Keratinocyte (primary cell): ENCODE data around the gene RFPL3. TPM values are rescaled to one million over a fixed set of nuclear protein-coding genes. Genes with fewer than 3 reads are reported as not detected.

Experiments used
- DNase-seq: peaks from one replicate; pipeline ENCODE4 v3.0.0-alpha.2; 2011; ENCODE audit warnings: low read depth, missing footprints, low spot score
- FAIRE-seq: peaks from 2 replicates; lab custom pipeline; 2011; peaks lifted over from hg19 to GRCh38; lab: Jason Lieb, UNC
- H2AFZ ChIP-seq: 2 replicates; pipeline ENCODE4 v1.6.0; 2012; ENCODE audit warnings: low read length, control low read depth, inconsistent platforms; ENCODE audit not compliant: control insufficient read depth
- H3K27ac ChIP-seq: 2 replicates; pipeline ENCODE4 v1.5.1; 2011; ENCODE audit warnings: low read length; ENCODE audit not compliant: control insufficient read depth, insufficient read depth
- H3K27me3 ChIP-seq: 3 replicates; pipeline ENCODE4 v1.6.0; 2011; ENCODE audit warnings: low read length; ENCODE audit not compliant: control insufficient read depth, insufficient read depth; ENCODE audit errors: extremely low read depth
- H3K36me3 ChIP-seq, 2 experiments: 2 replicates in 1 of 2; 3 replicates in 1 of 2; pipeline ENCODE4 v1.5.1; 2011; ENCODE audit warnings: low read length in 2 of 2, mild to moderate bottlenecking in 1 of 2; ENCODE audit not compliant: control insufficient read depth in 2 of 2, insufficient read depth in 2 of 2; ENCODE audit errors: extremely low read depth in 1 of 2
- H3K4me1 ChIP-seq: 3 replicates; pipeline ENCODE4 v1.5.1; 2011; ENCODE audit warnings: low read length; ENCODE audit not compliant: control insufficient read depth, insufficient read depth; ENCODE audit errors: extremely low read depth
- H3K4me2 ChIP-seq: 3 replicates; pipeline ENCODE4 v1.6.0; 2011; ENCODE audit warnings: low read depth, low read length; ENCODE audit not compliant: control insufficient read depth, insufficient read depth; ENCODE audit errors: extremely low read depth
- H3K4me3 ChIP-seq, 3 experiments: fragments of 200-600 bp in 1 of 3; sonication (generic) in 1 of 3; 2 replicates in 2 of 3; 3 replicates in 1 of 3; pipeline ENCODE4 v1.5.1; 2011 to 2016; ENCODE audit warnings: low read length in 3 of 3, mild to moderate bottlenecking in 3 of 3, control low read depth in 2 of 3, inconsistent platforms in 1 of 3, low read depth in 1 of 3, mixed read lengths in 1 of 3, mixed run types in 1 of 3, moderate library complexity in 1 of 3; ENCODE audit not compliant: control insufficient read depth in 2 of 3, insufficient read depth in 2 of 3; ENCODE audit errors: extremely low read depth in 1 of 3
- H3K79me2 ChIP-seq: 2 replicates; pipeline ENCODE4 v1.6.0; 2012; ENCODE audit warnings: low read length; ENCODE audit not compliant: control insufficient read depth, insufficient read depth
- H3K9ac ChIP-seq: 3 replicates; pipeline ENCODE4 v1.6.0; 2011; ENCODE audit warnings: low read length; ENCODE audit not compliant: control insufficient read depth, insufficient read depth; ENCODE audit errors: extremely low read depth
- H3K9me1 ChIP-seq: 3 replicates; pipeline ENCODE4 v1.6.0; 2011; ENCODE audit warnings: low read length; ENCODE audit not compliant: control insufficient read depth, insufficient read depth; ENCODE audit errors: extremely low read depth
- H3K9me3 ChIP-seq: 2 replicates; pipeline ENCODE4 v1.5.1; 2012; ENCODE audit warnings: low read depth, low read length; ENCODE audit not compliant: control insufficient read depth
- H4K20me1 ChIP-seq: 3 replicates; pipeline ENCODE4 v1.6.0; 2011; ENCODE audit warnings: low read length; ENCODE audit not compliant: control insufficient read depth, insufficient read depth; ENCODE audit errors: extremely low read depth
- CTCF ChIP-seq, 3 experiments: IDR thresholded peaks in 1 of 3; conservative IDR thresholded peaks in 1 of 3; optimal IDR thresholded peaks in 1 of 3; 2 replicates in 2 of 3; 3 replicates in 1 of 3; pipeline versions ENCODE3 to v1.5.1; 2011; ENCODE audit warnings: low read length in 3 of 3, mild to moderate bottlenecking in 3 of 3, moderate library complexity in 2 of 3, control low read depth in 1 of 3, inconsistent platforms in 1 of 3; ENCODE audit not compliant: insufficient read depth in 2 of 3; ENCODE audit errors: extremely low read depth in 1 of 3
- EZH2 ChIP-seq: IDR thresholded peaks from one replicate; pipeline ENCODE4 v1.6.1; 2012; ENCODE audit warnings: inconsistent platforms, mild to moderate bottlenecking, low read length, moderate library complexity
- dilution Hi-C: fragments of 300-500 bp; cut with MboI; formaldehyde crosslinking; loops from one replicate; pipeline ENCODE4 v1.7.0; 2020; ENCODE audit warnings: low sequenced_read_pairs; ENCODE audit not compliant: extremely low pct_ligation_motif_present
- polyA plus RNA-seq, 5 experiments: library from polyadenylated mRNA; depleted of rRNA in 3 of 5; stranded (reverse) in 3 of 5; stranded (forward) in 1 of 5; unstranded in 1 of 5; fragments of >200 nt; gene quantifications; 1 replicate in 1 of 5; 2 replicates in 3 of 5; 3 replicates in 1 of 5; pipeline versions ENCODE4 v1.2.1 to v1.2.3, GENCODE V29; 2011 to 2012; ENCODE audit warnings: missing spikeins in 2 of 5, low read depth in 1 of 5, low replicate concordance in 1 of 5

RFPL3 gene
- polyA plus RNA-seq, 1 donor (not counting 4 experiments of a cell fraction or from before 2014, with no cell fraction given): not detected

GRCh38 chr22:32325416-32325801 lies 32.3 kb upstream of the RFPL3 start:
- Histone ChIP-seq H3K4me2 (no peak overlapping the region), H2AFZ (no peak overlapping the region), H3K9me3 (no peaks in the 10 kb centered on the region), H3K9ac (no peak overlapping the region), H3K36me3 (no peaks in the 10 kb centered on the region), H3K27ac (no peak overlapping the region), H4K20me1 (no peaks in the 10 kb centered on the region), H3K9me1 (no peaks in the 10 kb centered on the region), H3K4me1 (no peaks in the 10 kb centered on the region), H3K27me3 (no peaks in the 10 kb centered on the region), H3K4me3 (no peak overlapping the region), H3K79me2 (no peaks in the 10 kb centered on the region)
- dilution Hi-C loops: no loop called here
- FAIRE-seq: no peak
- TF ChIP-seq EZH2: no peak
- TF ChIP-seq CTCF (optimal IDR thresholded peaks at IDR 0.05 in 1 of 3, IDR thresholded peaks at IDR 0.05 in 1 of 3, conservative IDR thresholded peaks at IDR 0.05 in 1 of 3; ENCODE audit: extremely low read depth in 1 of 3, insufficient read depth in 2 of 3, low read length in 3 of 3): no peak
- no peak for DNase-seq

- Histone ChIP-seq H3K4me2 (no peak overlapping the region), H4K20me1 (no peaks in the 10 kb centered on the region), H2AFZ (no peak overlapping the region), H3K27me3 (no peaks in the 10 kb centered on the region), H3K79me2 (no peaks in the 10 kb centered on the region), H3K9ac (no peak overlapping the region), H3K4me3 (no peak overlapping the region), H3K9me1 (no peaks in the 10 kb centered on the region), H3K27ac (no peak overlapping the region), H3K36me3 (no peaks in the 10 kb centered on the region), H3K4me1 (no peaks in the 10 kb centered on the region), H3K9me3 (no peaks in the 10 kb centered on the region)
- FAIRE-seq (no peak), DNase-seq (no peak)
- dilution Hi-C loops: no loop called here
- TF ChIP-seq CTCF (optimal IDR thresholded peaks at IDR 0.05 in 1 of 3, IDR thresholded peaks at IDR 0.05 in 1 of 3, conservative IDR thresholded peaks at IDR 0.05 in 1 of 3; ENCODE audit: extremely low read depth in 1 of 3, insufficient read depth in 2 of 3, low read length in 3 of 3) (no peak), EZH2 (no peak)
Measured at GRCh38 chr22:32325811-32326237, 31.8 kb upstream of the RFPL3 start.
